ENCODE results near the gene HSPBAP1.
"Not testable (repeated sequence)": the region's sequence is repeated elsewhere in the genome, so short reads cannot be mapped to it uniquely, and the experiment has no call there.

The HSPBAP1 gene

GRCh38 chr3:122784436-122784835, 9.2 kb downstream of the HSPBAP1 start:
- DNase-seq, result no peak

DNA sequence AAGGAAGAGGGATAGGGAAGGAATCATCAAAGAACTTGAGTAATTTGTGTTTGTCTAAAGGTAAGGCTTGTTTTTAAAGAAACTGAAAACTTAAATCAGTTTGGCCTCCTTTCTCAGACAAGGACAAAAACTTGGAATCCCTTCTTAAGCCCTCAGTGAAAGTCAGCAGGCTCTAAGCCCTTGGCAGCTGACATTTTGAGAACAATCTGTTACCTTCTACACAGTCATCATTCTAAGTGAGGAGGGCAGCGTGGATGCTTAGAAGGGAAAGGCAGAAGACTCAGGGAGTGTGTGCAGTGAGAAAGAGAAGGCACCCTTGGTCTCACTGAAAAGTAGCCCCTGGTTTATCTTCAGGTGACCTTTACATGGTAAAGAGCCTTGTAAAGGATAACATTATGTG, 10.8 kb downstream of the HSPBAP1 start:
- DNase-seq, result no peak

DNA sequence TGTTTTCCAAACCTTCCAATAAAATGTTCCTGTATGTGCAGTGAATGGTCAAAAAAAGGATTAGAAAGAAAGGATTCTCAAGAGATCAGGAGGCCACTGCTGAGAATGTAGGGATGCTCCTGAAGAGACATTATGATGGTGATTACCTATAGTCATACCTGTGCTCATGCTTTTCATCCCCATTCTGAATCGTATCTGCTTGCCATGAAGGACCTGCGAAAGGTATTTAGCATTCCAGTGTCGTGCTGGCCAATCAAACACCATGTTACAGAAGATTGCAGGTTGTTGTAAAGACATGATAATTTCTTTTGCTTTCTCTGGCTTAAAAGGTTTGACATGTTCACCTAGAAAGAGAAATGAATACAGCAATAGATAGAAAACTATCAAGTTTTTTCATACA, 16.1 kb downstream of the HSPBAP1 start:
- DNase-seq, result no peak

DNA sequence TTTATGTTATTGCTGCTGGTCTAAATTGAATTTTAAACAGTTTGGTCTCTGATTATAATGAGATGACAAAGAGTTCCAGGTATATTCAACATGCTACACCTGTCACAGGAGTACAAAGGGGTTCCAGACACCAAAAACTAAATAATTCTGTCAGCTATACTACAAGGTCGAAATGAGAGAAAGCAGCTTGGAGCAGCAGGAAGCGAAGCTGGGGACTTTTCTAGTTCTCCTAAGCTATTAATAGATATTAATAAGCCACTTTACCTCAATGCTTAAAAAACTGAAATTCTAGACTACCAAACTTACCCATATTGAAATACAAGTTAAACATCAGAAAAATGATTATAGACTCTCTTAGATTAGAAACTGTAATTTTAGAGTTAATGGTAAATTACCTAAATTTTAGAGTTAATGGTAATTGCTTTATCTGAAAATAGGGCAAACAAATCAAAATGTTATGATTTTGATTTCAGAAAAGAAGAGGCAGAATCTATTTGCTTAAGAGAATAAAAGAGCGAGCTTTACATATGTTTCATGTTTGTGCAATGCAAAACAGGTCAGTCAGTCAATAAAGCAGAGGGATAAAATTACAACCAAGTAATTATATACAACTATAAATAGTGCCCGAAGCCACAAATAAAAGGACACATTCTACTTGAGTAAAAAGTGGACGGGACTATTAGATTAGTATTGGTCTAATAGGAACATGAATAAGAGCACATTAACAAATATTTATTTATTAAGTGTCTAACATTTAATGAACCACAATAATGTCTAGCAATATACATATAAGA, 16.8 kb downstream of the HSPBAP1 start:
- DNase-seq, result no peak

- no peak for DNase-seq
Measured at GRCh38 chr3:122774564-122774963, 19.1 kb downstream of the HSPBAP1 start.

DNA sequence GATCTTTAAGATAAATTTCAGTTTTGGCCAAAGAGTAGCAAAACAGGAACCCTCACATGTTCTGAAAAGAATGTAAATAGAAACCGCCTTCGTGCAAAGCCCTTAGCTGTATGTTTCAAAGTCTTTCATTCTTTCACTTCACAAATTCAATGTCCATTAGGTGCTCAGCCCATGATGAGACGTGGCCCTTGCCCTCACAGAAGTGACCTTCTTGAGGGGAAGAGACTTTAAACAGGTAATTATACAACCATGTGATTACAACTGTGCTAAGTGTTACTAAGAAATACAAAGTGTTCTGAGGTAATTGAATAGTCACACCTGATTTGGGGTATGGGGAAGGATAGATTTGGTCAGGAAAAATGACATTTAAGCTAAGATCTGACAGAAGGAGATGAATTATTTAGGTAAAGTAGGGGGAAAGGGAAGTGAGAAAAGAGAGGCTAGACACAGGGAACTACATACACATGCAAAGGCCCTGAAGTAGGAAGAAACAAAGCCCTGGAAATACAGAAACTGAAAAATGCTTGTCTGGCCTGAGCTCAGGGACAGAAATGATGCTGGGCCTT, 19.6 kb downstream of the HSPBAP1 start:
- no peak for DNase-seq

- no peak for DNase-seq
Measured at GRCh38 chr3:122772827-122773226, 20.8 kb downstream of the HSPBAP1 start.

- no peak for DNase-seq
Measured at GRCh38 chr3:122770521-122771202, 23.0 kb downstream of the HSPBAP1 start.

DNA sequence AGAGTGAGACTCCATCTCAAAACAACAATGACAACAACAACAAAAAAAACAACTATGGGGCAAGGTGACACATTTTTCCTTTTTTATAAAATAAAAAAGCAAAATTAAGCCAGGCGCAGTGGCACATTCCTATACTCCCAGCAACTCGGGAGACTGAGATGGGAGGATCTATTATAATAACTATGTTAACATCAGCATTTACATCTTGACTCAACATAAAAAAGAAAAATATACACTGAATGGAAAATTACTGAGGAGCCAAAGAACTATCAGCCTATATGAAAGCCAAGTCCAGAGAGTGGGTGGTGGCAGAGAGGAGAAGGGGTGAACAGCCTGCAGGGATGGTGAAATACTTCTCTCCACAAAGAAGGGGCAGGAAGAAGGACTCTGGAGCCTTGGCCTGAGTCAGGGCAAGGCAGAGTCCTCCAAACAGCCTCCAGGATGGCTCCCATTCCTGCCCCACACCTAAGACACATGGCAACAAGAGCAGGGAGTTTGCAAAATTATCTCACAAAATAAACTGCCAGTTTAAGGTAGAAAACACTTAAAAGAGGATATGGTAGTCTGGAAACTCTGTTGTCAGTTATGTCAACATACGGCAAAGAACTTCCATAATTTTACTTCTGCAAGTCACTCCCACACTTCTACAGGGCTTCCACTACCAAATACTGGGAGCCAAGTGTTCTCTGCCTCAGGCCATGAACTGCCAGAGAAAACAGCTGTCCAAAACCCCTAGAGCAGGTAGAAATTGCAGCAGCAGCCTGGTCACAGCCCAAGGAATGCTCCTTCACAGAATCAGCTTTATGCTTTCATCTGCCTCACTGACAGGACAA, 25.9 kb downstream of the HSPBAP1 start:
- DNase-seq, result no peak

DNA sequence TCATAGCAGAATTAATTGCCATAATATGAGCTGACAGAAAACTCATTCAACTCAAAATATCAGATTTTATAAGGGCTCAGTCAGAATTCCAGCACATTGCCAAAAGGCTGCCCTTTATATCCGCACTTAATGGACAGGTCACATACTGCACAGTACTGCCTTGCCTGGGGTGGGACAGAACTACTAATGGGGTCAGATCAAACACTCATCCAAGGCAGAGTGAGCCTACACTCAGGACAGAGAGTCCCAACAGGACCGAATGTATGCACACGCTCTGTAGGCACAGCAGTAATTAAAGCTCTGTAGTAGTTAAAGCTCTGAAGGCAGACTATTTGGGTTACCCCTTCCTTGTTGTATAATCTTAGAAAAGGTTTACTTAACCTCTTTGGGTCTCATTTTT, 27.2 kb downstream of the HSPBAP1 start:
- no peak for DNase-seq

GRCh38 chr3:122760453-122761271, 33.0 kb downstream of the HSPBAP1 start:
- DNase-seq, result no peak

DNA sequence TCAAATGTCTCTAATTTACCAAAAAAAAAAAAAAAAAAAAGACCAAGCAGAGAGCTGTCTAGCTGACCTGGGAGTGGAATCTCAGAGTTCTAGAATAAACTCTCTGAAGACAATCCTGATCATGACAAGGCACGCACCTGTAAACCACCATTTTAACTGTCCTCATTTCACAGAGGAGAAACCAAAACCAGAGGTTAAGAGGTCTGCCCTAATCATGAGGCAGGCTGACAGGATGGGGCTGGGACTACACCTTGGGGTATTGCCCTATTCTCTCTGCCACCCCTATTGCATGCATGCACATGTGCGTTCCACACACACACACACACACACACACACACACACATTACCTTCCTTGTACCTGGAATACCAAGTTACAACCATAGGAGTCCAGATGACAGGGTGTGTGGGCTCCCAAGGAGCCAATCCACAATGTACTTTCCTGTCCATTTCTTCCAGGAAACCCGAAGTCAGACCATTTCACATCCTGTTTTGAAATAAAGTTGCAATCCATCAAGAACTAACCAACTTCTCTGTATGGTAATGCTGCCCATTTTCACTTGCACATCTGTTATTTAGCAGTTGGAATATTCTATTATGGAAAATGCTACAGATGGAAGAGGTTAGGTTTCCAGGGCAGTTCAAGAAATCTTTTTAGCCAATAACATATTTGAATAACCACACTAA, 34.6 kb downstream of the HSPBAP1 start:
- DNase-seq, result no peak

DNA sequence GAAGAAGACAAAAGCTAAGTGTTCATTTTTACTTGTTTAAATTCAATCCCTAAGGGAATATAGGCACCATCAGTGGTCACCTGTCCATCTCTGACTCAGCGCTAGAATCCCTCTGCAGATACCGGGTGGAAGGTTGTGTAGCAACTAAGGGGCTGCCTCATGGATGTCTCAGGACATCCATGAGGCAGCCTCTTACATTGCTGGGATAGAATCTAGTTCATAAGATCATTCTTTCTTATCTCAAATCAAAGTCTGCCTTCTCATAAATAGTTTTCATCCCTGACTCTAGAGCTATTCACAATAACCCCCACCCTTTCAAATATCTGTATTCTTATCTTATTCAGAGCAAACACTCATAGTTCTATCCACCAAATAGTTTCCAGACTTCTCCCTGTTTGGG, 38.1 kb downstream of the HSPBAP1 start:
- DNase-seq, result no peak

- no peak for DNase-seq
Measured at GRCh38 chr3:122754929-122755328, 38.7 kb downstream of the HSPBAP1 start.

- DNase-seq, result no peak
Measured at GRCh38 chr3:122748347-122748746, 45.3 kb downstream of the HSPBAP1 start.

DNA sequence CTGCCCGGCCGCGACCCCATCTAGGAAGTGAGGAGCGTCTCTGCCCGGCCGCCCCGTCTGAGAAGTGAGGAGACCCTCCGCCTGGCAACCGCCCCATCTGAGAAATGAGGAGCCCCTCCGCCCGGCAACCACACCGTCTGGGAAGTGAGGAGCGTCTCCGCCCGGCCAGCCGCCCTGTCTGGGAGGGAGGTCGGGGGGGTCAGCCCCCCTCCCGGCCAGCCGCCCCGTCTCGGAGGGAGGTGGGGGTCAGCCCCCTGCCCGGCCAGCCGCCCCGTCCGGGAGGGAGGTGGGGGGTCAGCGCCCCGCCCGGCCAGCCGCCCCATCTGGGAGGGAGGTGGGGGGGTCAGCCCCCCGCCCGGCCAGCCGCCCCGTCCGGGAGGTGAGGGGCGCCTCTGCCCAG, 46.3 kb downstream of the HSPBAP1 start:
- not testable (repeated sequence) for DNase-seq

DNA sequence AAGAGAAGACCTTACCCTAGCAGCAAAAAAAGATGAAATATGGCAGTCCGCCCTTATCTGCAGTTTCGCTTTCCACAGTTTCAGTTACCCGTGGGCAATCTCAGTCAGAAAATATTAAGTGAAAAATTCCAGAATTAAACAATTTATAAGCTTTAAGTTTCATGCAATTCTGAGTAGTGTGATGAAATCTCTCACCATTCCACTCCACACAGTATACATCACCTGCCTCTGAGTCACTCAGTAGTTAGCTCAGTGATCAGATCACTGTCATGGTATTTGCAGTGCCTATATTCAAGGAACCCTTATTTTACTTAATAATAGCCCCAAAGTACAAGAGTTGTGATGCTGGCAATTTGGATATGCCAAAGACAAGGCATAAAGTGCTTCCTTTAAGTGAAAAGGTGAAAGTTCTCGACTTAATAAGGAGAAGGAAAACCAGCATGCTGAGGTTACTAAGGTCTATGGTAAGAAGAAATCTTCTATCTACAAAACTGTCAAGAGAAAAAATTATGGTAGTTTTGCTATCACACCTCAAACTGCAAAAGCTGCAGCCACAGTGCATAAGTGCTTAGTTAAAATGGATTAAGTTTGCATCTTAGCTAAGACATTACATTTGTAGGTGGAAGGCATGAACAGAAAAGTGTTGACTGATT, 48.1 kb downstream of the HSPBAP1 start:
- DNase-seq, result no peak

- no peak for DNase-seq
Measured at GRCh38 chr3:122743581-122744120, 50.0 kb downstream of the HSPBAP1 start.

- DNase-seq, result no peak
Measured at GRCh38 chr3:122742234-122742633, 51.4 kb downstream of the HSPBAP1 start.

DNA sequence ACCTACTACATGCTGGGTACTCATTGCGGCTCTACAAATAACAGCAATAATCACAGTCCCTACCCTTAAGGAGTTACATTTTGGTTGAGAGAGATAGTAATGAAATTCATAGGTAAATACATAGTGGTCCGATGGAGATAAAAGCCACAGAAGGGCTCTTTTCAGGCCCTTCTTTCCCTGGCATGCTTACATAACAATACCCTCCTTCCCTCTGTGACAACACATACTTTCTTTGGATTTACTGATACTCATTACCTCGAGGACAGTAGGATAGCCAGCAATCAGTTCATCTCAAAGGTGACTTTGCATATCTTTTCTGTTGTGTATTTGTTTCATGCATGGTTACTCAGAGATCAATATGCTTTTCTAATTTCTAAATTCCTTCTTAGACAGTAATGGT, 54.5 kb downstream of the HSPBAP1 start:
- no peak for DNase-seq
